GM21723 (cell line): ENCODE data around the gene VWF.

ENCODE experiments used
- ATAC-seq: cut with Tn5 transposase; IDR thresholded peaks from one replicate; pipeline ENCODE4 v1.9.1; 2021; ENCODE audit warnings: mild to moderate bottlenecking, moderate library complexity; ENCODE audit not compliant: unreplicated experiment

VWF gene

GRCh38 chr12:5900533-5901205 is 223.8 kb downstream of the VWF start:
- ATAC-seq, result no peak

GRCh38 chr12:5900076-5900475 is 224.4 kb downstream of the VWF start:
- no peak for ATAC-seq

GRCh38 chr12:5899675-5900074 is 224.8 kb downstream of the VWF start:
- no peak for ATAC-seq

GRCh38 chr12:5898874-5899273 is 225.6 kb downstream of the VWF start:
- ATAC-seq, result no peak
